ENCODE measurements around the gene TMUB2.

The TMUB2 gene

DNA sequence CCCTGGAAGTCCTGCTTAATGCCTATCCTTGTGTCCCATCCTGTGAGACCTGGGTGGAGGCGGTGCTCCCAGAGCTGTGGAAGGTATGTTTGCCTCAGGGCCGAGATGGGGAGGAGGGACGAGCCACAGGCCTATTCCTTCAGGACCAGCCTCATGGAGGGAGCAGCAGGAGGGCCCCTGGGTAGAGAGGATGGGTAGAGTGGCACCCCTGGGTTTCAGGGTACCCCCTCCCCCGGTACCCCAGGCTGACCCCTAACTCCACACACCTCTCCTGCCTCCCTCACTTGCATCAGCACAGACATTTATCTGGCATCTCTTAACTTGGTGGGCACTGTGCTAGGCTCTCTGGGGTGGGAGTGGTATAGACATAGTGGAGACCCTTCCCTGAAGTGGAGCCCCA lies 9.1 kb upstream of the TMUB2 start:
- DNase-seq: no peak

DNA sequence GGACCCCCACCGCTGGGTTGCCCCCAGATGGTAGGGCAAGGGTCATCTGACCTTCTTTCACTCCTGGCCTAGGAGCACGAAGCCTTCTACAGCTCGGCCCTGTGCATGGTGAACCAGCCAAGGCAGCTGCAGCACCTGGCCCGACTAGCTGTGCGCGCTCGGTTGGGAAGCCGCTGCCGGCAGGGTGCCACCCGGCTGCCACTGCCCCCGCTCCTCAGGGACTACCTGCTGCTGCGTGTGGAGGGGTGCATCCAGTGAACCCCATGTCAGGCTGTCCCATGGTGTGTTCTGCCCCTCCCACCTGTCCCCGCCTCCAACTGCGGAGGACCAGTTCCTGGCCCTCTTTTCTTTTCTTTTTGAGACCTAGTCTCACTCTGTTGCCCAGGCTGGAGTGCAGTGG lies 8.6 kb upstream of the TMUB2 start:
- no peak for DNase-seq

DNA sequence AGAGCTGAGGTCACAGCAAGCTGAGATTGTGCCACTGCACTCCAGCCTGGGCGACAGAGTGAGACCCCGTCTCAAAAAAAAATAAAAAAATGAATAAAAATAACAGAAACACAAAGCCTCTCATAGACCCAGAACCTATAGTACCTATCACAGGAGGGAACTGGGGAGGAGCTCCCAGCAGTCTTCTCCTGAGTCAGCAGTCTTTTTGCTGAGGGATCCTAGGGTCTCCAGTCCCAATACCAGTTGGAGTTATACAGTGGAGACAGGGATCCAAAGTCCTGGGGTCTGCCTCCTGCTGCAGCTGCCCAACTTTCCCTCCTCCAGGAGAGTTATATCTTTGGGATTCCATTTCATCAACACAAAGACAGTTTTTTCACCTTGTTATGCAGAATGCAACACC lies 3.7 kb upstream of the TMUB2 start:
- DNase-seq: no peak

DNA sequence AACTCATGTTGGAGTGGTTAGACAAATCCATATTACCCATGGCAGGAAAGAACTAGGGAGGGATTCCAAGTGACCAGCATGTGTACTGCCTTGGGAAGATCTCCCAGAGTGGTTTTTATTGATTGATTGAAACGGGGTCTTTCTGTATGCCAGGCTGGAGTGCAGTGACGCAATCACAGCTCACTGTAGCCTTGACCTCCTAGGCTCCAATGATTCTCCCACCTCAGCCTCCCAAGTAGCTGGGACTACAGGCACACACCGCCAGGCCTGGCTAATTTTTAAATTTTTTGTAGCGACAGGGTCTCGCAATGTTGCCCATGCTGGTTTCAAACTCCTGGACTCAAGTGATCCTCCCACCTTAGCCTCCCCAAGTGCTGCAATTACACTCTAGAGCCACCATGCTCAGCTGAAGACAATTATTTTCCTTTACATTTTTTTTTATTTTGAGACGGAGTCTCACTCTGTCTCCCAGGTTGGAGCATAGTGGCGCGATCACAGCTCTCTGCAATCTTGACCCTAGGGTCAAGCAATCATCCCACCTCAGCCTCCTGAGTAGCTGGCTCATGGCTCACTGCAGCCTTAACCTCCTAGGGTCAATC lies 2.5 kb upstream of the TMUB2 start:
- no peak for DNase-seq

DNA sequence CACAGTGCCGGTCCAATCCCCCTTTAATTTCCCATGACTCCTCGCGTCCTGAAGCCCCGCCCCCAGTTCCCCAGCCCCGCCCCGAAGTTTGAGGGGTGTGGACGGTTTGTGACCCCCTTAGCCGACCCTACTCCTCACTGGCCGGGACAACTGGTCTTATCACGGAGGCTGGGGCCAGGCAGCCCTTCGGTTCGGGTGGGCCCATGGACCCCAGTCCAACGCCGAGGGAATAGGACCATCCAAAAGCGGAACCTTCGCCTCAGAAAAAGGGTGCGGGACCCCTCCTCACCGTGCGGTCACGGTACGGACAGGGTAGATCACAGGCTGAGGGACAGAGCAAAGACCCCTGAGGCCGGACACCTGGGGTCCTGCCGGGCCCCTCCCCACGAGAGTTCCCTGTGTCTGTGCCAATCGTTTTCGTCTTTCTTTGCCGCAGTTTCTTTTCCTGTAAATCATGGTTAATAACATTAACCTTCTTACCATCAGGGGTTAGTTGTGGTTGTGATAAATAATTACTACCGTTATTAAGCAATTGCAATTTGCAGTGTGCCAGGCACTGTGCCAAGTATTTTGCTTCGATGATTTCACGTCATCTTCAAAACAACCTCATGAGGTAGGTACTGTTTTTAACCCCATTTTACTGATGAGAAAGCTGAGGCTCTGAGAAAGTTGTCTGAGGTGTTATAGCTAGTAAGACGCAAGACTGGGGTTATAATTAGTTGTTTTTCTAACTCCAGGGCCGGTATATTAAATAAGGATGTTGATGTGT lies 543 bp downstream of the TMUB2 start:
- peak; percentile 67 for DNase-seq

DNA sequence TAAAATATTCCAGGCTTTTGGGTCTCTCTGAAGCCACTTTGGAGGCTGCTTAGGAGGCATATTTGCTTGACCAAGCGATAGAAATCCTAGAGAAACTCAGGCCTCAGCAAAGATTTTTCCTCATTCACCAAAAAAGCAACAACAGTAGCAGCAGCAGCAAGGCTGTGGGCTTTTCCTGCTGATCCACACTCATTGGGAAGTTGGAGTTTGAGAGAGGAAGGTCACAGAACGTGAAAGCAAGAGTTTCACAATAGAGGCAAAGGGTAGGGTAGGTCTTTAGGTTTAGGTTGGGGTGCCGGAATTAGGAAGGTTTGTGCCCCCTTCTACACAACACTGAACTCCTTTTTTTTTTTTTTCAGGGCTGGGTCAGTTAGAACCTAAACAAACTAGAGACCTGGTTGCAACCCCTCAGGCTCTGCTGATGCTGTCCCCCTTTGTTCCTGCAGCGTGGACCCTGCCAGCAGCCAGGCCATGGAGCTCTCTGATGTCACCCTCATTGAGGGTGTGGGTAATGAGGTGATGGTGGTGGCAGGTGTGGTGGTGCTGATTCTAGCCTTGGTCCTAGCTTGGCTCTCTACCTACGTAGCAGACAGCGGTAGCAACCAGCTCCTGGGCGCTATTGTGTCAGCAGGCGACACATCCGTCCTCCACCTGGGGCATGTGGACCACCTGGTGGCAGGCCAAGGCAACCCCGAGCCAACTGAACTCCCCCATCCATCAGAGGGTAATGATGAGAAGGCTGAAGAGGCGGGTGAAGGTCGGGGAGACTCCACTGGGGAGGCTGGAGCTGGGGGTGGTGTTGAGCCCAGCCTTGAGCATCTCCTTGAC lies 2.0 kb downstream of the TMUB2 start:
- no peak for DNase-seq

DNA sequence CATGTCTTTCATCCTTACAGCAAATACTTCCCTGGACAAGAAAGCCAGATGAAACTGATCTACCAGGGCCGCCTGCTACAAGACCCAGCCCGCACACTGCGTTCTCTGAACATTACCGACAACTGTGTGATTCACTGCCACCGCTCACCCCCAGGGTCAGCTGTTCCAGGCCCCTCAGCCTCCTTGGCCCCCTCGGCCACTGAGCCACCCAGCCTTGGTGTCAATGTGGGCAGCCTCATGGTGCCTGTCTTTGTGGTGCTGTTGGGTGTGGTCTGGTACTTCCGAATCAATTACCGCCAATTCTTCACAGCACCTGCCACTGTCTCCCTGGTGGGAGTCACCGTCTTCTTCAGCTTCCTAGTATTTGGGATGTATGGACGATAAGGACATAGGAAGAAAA lies 3.7 kb downstream of the TMUB2 start:
- DNase-seq: no peak

DNA sequence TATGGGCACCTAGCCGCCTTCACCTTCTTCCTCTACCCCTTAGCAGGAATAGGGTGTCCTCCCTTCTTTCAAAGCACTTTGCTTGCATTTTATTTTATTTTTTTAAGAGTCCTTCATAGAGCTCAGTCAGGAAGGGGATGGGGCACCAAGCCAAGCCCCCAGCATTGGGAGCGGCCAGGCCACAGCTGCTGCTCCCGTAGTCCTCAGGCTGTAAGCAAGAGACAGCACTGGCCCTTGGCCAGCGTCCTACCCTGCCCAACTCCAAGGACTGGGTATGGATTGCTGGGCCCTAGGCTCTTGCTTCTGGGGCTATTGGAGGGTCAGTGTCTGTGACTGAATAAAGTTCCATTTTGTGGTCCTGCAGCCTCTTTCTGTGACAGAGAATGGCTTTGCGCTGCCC lies 4.6 kb downstream of the TMUB2 start:
- DNase-seq: no peak

DNA sequence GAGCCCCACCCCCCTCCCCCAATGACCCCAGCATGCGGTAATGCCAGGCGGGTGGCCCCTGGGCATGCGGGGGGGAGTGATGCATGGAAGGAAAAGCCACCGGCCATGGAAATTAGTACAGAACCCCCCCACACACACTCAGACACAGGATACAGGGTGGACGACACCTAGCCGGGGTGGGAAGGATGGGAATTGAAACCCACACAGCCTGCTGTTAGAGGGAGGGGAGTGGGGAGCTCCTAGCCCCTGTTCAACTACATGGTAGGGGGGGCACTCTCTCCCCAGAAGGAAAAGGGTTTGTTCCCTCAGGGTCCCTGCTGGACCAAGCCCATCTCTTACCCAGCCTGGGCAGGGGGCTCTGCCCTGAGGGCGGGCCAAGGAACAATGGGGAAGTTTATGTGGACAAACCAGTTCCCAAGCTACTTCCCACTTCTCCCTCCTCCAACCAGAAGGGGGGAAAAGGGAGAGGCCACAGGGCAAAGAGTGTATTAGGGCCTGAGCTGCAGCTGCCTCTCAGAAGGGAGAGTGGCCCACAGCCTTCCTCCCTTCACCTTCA lies 5.2 kb downstream of the TMUB2 start:
- no peak for DNase-seq

DNA sequence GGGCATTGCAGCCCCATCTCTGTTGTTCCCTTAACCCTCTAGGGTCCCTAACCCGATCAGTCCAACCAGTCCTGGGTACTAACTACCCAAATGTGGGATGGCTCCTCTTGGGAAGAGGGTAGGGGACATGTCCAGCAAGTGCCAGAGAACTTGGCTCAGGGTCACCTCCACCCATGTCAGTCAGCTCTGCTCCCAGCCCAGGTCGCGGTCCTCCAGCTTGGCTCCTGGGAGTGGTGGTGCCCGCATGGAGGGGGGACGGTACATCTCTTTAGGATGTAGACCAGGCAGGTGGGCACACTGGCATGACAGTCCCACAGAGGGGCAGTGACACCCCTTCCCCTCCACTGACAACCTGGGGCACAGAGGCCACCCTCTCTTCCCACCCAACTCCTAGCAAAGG lies 6.0 kb downstream of the TMUB2 start:
- DNase-seq: no peak

DNA sequence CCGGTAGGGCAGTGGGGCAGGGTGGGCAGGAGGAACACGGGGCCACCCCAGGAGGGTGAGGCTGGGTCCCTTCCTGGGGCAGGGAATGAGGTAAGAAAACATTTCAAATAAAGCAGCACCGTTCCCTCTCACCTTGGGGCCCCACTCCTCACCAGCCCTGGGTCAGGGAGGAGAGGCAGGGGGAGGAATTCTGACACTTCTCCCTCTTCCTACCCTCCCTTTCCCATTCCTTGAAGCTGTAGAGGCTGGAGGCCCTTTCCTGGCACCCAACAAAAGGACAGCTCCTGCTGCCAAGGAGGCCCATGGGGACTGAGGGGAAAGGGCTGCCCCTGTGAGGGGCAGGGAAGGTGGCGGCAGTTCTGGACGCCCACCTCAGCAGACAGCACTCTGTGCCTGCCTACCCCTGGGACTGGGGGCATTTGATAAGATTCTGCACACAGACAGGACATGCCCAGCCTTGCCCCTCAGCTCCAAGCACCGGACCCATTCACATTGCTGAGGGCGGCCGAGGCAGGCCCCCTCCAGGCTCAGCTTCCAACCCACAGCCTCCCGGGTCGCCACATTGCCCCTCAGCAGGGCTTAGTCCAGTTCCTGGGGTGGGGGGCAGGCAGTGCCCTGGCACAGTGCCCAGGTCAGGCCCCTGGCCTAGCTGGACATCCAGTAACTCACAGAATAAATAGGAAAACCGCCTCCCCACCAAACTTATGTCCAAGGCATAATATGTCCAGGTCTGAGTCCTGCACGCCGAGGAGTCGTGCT lies 6.7 kb downstream of the TMUB2 start:
- no peak for DNase-seq

DNA sequence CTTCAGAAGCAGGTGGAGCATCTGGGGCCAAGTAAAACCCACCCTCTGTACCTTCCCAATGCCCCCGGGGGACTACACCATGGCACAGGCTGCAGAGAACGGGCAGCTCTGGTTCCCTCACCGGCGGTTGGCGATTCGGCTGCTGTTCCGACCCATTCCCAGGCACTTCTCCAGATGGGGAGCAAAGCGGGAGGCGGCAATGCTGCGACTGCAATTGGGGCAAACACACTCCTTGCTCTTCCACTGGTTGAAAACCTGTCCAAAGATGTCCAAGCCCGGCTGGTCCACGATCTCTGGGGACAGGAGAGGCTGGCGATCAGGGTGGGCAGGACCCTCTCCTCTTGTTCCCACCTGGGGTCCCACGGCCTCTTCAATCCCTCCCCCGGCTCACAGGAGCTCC lies 10.3 kb downstream of the TMUB2 start:
- DNase-seq: no peak

DNA sequence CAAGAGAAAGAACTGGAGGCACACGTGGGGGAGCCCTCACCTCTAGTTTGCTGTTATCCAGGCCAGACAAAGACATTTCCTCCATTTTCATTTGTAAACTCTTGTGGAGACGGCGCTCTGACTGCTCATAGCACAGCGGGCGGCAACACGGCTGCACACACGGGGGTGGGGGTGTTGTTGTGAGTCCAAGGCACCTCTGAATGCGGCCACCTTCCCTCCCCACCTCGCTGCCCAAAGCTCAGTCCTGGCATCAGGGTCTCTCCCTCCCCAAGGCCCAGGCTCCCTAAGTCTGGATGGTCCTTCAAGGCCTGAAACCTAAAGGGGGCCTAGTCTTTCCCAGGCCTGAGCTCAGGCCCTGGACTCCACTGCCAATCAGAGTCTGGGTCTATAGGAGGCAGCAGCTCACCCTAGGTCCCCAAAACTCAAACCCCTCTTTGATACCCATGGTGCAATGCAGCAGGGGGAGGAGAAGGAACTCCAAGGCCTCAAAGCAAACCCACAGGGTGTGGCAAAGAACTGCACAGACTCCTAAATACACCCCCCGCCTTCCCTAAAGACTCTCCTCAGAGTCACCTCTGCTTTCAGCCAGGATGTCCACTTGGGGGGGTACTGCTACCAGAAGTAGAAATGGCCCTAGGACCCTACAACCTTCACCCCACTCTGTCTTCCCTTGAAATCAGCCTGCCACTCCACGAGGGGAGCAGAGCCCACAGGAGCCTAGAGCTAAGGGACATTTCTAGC lies 11.4 kb downstream of the TMUB2 start:
- DNase-seq: peak; percentile 81

DNA sequence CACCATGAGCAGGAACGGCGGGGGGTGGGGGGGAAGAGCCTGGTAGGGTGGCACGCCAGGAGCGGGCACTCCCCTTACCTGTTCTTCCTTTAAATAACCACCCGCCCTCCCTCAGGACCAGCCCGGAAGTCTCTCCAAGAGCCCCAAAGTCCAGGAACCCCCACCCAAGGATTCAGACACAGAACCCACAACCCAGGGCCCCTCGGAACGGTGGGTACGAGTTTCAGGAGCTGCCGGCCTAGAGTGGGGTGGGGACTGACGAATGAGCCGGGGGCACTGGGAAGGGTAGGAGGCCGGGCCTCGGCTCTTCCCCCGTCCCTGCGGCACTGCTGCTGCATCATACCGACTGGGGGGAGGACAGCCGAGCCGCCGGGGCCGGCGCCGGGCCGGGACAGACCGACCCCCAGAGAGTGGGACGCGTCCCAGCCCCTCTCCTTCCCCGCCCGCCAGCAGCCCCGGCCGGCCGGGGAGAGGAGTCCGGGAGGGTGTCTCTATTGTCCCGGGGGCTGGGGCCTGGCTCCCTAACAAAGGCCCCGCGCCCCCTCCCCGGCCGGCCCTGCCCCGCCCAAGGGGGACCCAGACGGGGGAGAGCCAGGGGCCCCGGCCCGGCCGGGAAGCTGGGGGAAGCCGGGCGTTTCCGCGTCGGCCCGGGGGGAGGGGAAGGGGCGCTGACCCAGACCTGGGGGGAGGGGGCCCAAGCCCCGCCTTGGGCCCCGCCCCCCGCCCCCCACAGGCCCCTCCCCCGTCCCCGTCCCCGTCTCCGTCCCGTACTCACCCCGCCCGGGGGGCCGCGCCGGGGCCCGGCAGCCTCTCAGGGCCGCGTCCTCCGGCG lies 12.2 kb downstream of the TMUB2 start:
- peak; percentile 67 for DNase-seq

DNA sequence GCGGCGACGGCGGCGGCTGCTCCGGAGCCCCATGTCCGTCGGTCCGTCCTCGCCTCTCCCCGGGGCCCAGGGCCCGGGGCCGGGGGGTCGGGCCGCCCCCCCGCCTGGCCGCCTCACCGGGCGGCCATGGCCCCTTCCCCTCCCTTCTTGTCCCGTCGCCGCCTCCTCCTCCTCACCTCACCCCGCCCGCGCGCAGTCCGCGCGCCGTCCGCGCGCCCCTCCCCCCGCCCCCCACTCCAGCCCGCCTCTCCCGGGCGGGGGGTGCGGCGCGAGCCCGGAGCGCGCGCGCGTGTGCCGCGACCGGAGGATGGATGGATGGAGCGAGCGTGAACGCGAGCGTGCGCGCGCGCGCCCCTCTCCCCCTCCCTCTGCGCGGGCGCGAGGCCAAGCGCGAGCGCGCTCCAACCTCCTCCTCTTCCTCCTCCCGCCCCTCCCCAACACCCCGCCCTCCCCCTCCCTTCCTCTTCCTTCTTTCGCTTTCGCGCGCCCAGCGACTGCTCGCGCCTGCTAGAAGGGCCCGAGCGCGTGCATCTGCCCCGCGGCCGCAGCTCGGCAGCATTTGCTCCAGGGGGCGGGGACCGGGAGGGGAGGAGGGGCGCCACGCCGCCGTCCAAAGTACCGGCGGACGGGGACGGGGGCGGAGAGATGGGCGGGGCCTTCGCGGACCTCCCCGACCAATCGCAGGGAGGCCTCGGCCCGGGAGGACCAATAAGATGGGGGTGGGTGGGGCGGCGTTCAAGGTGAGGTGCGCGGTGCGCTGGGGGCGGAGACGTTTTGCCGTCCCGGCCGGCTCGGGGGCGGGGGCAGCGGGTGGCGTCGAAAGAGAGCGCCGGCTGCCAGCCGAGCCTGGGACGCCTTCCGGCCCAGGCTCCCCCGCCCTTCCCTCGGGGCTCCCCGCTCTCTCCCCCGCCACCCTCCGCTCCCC lies 13.0 kb downstream of the TMUB2 start, which contains the start of gene ATXN7L3:
Gene ATXN7L3 (minus strand): TSS at position 332 of the 925 bp plus-strand sequence. CDS start 1,814 bp downstream, outside the sequence.
- DNase-seq: peak; percentile 99

DNA sequence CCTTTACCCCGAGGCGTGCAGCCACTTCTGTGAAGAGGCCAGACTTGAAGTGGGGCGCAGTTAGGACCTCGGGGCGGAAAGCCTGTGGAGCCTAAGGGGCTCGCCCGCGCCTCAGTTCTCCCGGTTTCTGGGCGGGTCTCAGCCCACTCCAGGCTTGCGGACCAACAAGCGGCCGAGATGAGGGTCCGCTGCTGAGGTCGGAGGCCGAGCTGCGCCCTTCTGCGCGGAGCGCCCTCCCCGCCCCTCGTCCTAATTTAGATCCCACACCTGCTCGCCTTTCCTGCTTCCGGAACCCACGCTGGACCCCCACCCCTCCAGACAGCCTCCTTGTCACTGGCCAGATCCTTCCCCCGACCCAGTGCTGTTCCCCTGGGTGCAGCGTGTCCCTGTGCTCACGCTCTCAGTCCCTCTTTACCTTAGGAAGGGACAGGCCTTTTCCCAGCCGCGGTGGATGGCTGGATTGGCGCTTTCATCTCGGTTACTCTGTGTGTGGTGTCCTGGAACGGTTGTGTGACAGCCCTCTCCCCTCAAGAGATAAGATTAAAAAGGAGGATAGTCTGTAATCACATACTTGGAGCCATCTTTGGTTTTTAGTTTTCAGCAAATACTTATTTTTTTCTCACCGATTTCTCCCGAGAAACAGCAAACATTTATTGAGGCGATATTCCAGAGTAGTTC lies 13.8 kb downstream of the TMUB2 start:
- DNase-seq: no peak

DNA sequence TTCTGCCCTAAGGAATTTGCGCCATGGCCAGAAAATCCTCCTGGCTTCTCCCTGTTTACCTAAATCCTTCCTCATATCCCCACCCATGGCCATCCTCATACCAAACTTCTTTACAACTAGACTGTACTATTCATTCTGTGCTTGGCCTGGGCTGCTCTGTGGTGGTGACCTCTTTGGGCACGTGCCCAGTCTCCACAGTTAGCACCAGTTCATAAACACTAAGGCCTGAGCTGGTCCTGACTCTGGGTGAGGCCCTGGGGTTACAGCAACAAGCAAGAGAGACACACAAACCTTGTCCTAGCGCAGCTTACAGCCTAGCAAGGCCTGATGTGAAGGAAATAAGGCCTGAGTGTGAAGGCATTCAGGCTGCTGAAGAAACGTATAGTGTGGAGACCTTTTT lies 16.0 kb downstream of the TMUB2 start:
- no peak for DNase-seq

DNA sequence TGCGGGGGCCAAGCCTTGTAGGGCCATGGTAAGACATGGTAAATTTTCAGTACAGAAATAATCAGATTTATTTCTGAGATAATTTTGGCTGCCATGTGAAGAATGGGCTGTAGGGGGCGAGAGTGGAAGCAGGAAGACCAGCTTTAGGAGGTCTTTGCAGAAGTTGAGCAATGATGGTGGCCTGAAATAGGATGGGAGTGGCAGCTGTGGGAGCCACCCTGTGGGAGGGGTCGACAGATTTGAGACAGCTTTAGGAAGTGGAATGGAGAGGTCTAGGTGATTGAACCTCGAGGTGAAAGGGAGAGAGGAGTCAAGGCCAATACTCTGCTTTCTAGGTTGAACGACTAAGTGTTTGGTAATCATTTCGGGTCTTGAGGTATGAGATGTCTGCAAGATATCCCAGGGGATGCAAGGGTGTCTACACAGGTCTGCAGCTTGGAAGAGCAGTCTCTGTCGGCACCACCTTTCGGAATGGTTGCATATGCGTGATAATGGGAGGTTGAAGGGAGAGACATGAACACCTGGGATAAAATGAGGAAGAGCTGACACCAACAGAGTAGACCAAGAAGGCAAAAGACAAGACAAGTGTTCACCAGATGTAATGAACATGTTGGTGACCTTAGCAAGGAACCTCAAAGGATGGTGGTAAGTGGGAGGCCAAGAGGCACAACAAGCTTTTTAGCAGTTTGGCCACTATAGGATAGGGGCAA lies 17.1 kb downstream of the TMUB2 start:
- DNase-seq: peak; percentile 71

DNA sequence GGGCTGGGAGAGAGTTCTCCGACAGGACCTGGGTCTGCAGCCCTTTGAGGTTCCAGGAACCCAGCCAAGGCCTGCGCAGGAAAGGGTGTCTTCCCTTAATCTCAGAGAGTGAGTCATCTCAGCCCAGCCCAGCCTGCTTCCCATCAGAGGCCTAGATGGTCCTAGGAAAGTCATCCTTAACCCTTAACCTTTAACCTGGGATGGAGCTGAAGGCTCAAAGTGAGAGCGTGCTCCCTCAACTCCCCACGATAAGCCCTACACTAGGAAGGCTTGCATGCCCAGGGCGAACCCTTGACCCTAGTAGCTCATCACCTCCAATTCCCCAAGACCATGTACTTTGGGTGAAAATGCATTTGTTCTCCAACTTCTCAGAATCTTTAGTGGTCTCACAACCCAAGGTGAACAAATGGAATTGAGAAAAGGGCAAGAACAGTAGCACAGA lies 17.7 kb downstream of the TMUB2 start:
- no peak for DNase-seq
